MM.1S (cell line): Measurements from ENCODE around the gene TMC8.

Experiments
- CTCF ChIP-seq: fragments of 300-600 bp; sonication (generic); IDR thresholded peaks from 2 replicates; pipeline ENCODE4 v1.5.1; 2016; ENCODE audit warnings: antibody characterized with exemption, low read length, mixed read lengths
- EZH2 ChIP-seq: fragments of 300-600 bp; sonication (generic); optimal IDR thresholded peaks from 2 replicates; pipeline ENCODE3; 2017; ENCODE audit warnings: low read depth, mild to moderate bottlenecking, antibody characterized with exemption, low read length, mixed read lengths

- TF ChIP-seq CTCF, result no peak
- TF ChIP-seq EZH2, result no peak
These were observed 7.7 kb upstream of the TMC8 start for GRCh38 chr17:78122931-78123249.
